GM06990 (cell line): ENCODE results near the gene GASK1B.

ENCODE experiments used
- DNase-seq: peaks from one replicate; pipeline ENCODE4 v3.0.0-alpha.2; 2011; ENCODE audit not compliant: insufficient read length; ENCODE audit errors: extremely low read depth
- H3K27me3 ChIP-seq: replicated peaks from 2 replicates; pipeline ENCODE4 v1.6.0; 2011; ENCODE audit warnings: low read length; ENCODE audit not compliant: control insufficient read depth, insufficient read depth
- H3K36me3 ChIP-seq: 2 replicates; pipeline ENCODE4 v1.5.1; 2011; ENCODE audit warnings: low read length; ENCODE audit not compliant: control insufficient read depth, insufficient read depth
- H3K4me3 ChIP-seq: replicated peaks from 2 replicates; pipeline ENCODE4 v1.5.1; 2011; ENCODE audit warnings: low read depth, mild to moderate bottlenecking, control low read depth, low read length
- CTCF ChIP-seq: IDR thresholded peaks from 2 replicates; pipeline ENCODE4 v1.5.1; 2011; ENCODE audit warnings: low read length, control low read depth, mild to moderate bottlenecking, inconsistent platforms; ENCODE audit not compliant: insufficient read depth, poor library complexity, severe bottlenecking

GASK1B gene

DNA sequence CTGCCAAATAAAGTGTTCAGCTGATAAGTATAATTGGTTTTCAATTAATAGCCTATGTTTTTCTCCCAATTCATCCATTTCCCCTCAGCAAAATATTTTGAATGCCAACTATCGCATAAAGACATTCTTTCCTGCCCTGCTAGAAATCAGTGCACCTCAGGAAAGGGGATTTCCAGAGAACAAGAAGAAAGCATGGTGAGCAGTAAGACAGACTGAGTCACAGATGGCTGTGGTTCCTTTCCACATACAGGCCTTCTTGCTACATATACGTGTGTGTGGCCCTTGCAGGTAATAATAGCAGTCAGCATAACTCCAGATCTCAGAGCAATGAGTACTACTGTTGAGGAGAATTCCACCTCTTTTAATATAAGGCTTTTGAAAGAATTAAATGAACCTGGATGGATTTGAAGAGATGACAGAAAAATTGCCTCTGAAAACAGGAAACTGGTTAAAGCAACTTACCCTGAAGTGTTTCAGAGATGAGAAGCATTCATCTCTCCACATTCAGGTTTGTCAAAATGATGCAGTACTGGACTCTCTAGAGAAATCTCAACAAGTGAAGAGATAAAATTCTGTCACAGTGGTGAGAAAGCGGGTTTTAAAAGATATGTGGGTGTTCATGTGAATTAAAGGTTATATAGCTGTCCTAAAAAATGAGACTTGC, 13.6 kb downstream of the GASK1B start:
- Histone ChIP-seq H3K36me3 (no peaks in the 10 kb centered on the region), H3K4me3 (no peak overlapping the region), H3K27me3 (no peaks in the 10 kb centered on the region)
- no peak for DNase-seq
- TF ChIP-seq CTCF: no peak

- Histone ChIP-seq H3K27me3 (no peaks in the 10 kb centered on the region), H3K36me3 (no peaks in the 10 kb centered on the region), H3K4me3 (no peak overlapping the region)
- no peak for DNase-seq
- TF ChIP-seq CTCF: no peak
These were observed 15.4 kb downstream of the GASK1B start for GRCh38 chr4:158157412-158157811.

DNA sequence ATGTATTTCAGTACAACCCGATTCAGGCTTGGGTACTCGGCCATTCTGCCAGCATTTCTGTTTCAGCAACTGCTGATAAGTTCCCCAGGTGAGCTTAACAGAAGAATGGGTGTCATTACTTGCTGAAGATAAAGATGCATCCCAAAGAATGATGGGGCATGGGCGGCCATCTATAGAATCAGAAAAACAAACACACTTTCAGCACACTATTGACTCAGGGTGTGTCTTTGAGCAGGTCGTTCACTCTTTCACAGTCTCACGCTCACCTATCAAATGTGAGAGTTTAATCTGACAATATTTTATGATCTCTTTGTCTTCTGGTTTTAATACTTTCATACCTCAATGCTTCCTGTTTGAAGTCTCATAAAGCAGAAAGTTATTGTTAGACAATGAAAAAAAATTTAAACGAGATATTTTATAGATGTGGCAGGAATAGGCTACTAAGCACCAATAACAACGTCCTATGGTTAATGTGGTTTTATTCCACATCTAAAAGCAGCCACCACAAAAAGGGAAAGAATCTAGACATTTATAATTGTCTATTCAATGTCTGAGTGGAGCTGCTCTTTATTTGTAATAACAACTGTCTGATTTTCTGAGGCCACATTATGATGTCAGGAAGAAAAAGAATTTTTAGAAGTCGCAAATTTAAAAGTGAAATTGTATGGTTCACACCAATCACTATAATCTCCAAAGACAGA, 17.0 kb downstream of the GASK1B start:
- DNase-seq: no peak
- Histone ChIP-seq H3K27me3 (no peaks in the 10 kb centered on the region), H3K4me3 (no peak overlapping the region), H3K36me3 (no peaks in the 10 kb centered on the region)
- no peak for TF ChIP-seq CTCF

DNA sequence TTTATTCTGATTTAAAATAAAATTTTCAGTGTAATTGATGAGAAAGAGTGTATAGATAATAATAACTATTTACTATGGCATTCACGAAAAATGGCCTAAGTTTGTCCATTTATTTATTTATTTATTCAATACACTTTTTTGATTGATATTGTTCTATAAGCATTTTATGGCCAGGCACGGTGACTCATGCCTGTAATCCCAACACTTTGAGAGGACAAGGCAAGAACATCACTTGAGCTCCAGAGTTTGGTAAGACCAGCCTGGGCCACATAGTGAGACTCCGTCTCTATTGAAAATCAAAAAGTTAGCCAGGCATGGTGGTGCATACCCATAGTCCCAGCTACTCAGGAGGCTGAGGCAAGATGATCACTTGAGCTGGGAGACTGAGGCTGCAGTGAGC, 25.7 kb downstream of the GASK1B start:
- H3K27me3 ChIP-seq: no peaks in the 10 kb centered on the region
- TF ChIP-seq CTCF: no peak
- H3K36me3 ChIP-seq: no peaks in the 10 kb centered on the region
- H3K4me3 ChIP-seq: no peak overlapping the region
- DNase-seq: no peak

DNA sequence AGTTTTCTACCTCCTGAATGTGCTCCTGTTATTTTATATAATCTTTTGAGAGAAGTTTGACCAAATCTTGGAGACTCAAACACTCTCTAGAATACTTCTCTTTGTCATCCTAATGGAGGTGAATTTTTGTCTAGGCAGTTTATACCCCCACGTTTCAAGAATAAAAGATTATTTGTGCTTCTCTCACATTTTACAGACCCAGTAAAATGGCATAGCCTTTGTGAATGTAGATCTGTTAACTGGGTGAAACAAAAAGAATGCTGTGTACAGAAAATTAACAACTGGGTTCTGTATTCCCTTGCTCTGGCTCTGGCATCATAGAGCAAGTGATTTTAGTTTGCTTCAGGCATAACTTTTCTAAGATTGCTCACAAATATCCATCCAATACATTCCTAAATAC, 26.1 kb downstream of the GASK1B start:
- Histone ChIP-seq H3K4me3 (no peak overlapping the region), H3K36me3 (no peaks in the 10 kb centered on the region), H3K27me3 (no peaks in the 10 kb centered on the region)
- no peak for TF ChIP-seq CTCF
- no peak for DNase-seq

DNA sequence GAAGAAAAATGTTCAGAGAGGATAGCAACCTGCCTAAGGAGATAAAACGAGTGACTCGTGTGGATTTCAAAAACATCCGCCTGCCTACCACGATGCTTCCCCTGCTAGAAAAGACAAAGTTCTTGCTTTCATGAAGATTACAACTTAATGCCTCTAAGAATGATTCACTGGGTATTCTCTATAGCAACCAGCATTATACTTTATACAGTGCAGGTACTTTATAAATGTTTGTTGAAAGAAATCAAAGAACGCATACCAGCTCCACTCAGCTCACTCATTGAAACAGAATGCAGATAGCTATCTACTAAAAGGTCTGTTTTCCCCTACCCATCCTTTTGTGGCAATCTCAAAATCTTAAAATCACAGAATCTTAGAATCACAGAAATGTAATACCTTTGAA, 33.7 kb downstream of the GASK1B start:
- no peak for TF ChIP-seq CTCF
- H3K36me3 ChIP-seq: no peaks in the 10 kb centered on the region
- H3K4me3 ChIP-seq: no peak overlapping the region
- H3K27me3 ChIP-seq: no peaks in the 10 kb centered on the region
- DNase-seq: no peak
